ENCODE measurements around the gene SEMA6D.

- no peak for TF ChIP-seq CTCF (IDR thresholded peaks at IDR 0.05; ENCODE audit: poor library complexity, severe bottlenecking)
- no peak for TF ChIP-seq EP300 (conservative IDR thresholded peaks at IDR 0.05; ENCODE audit: poor library complexity, severe bottlenecking)
- no peak for TF ChIP-seq MXI1 (conservative IDR thresholded peaks at IDR 0.05; ENCODE audit: poor library complexity, severe bottlenecking)
- no peak for TF ChIP-seq POLR2AphosphoS5 (IDR thresholded peaks at IDR 0.05)
- no peak for TF ChIP-seq EZH2 (IDR thresholded peaks at IDR 0.05; ENCODE audit: borderline replicate concordance, insufficient read depth, low read length, poor library complexity, severe bottlenecking)
- TF ChIP-seq RAD21 (conservative IDR thresholded peaks at IDR 0.05) = no peak
Measured at GRCh38 chr15:47727676-47728075, 10.4 kb downstream of the SEMA6D start.
